Cerebellar nuclear complex (tissue), 1 donor: ENCODE measurements around the gene TBC1D7.

Experiments used
- DNase-seq, 2 experiments: peaks; one replicate each; lab custom pipeline; 2025; lab: John Stamatoyannopoulos, UW

The TBC1D7 gene

DNA sequence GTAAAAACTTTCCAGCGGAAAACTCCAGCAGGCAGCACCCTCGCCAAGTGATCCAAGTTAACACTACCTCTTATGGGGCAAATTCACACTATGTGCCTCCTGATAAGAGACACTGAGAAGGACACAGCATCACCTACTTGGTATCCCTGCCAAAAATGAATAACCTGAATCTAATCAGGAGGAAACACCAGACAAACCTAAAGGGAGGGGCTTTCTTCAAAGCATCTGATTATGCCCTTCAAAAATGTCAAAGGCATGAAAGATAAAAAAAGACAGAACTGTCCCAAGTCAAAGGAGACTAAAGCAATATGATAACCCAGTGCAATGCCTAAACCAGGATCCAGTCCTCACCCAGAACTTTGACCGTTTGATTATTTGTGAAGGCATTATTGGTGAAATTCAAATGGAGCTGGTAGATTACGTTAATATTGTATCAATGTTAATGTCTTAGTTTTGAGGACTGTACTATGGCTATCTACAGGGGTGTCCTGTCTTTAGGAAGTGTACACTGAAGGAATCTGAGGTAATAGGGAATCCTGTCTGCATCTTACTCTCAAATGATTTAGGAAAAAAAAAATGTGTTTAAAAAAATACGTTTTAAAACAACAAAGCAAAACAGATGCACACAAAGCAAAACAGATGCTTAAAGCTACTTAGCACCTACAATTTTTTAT, 8.3 kb downstream of the TBC1D7 start:
- DNase-seq, result no peak

DNA sequence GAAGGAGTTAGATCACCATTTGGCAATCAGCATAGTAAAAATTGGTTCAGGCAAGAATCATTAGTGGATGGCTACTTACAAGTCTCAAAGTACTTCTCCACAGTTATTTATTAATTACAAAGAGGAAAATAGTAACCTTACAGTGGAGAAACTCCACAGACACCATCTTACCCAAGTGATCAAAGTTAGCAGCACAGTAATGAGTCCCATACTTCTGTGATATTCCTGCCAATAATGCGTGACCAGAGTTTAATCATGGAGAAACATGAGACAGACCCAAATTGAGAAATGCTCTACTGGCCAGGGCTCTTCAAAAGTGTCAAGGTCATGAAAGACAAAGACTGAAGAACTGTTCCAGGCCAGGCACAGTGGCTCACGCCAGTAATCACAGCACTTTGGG, 9.5 kb downstream of the TBC1D7 start:
- DNase-seq, result no peak

DNA sequence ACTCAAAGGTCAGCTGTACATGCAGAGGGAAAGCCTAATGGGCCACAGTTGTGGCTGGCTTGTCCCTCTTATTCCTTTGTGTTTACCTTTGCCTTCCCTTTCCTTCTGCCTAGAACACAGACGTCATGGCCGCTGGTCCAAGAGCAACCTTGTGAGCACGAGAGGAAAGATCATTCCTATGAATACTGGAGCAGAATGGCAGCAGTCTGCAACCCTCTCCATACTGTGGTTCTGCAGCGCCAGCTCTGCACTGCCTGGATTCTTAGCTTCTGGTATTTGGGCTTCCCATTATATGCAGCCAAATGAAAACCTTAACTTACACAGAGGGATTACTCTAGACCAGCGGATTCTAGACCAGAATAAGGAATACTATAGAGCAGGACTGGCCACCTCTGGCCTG, 12.4 kb downstream of the TBC1D7 start:
- DNase-seq, result no peak

DNA sequence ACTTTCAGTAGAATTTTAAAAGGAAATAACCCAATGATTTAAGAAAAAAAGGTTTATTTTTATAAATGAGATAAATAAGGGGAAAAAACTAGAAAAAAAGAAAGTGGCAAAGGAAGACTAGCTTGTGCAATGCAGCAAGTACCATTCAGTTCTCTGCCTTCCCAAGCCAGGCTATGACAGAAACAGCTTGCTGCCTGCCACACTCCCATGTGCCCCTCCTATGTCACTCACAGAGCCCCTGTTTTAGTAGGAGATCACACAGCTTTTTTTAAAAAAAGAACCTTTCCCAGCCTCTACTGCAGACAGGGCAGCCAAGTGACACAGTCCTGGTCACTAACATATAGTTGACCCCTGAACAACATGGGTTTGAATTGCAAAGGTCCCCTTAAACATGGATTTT, 13.5 kb downstream of the TBC1D7 start:
- DNase-seq, result no peak

DNA sequence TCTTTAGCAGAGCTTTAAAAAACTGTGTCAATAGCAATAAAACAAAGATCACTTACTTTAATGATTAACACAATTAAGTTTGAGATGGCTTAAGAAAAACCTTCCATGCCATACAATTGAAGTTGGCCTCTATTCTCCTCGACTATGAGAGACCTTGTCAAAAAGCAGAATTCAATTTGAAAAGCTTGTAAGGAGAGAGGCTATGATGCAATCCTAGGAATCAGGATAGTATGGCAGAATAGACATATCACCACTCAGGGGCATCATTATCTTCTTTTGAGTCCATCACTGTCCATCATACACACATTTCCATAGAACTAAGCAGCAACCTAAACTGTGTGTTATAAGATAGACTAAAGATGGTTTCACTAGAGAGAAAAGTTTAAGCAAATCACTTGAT, 17.2 kb downstream of the TBC1D7 start:
- no peak for DNase-seq

DNA sequence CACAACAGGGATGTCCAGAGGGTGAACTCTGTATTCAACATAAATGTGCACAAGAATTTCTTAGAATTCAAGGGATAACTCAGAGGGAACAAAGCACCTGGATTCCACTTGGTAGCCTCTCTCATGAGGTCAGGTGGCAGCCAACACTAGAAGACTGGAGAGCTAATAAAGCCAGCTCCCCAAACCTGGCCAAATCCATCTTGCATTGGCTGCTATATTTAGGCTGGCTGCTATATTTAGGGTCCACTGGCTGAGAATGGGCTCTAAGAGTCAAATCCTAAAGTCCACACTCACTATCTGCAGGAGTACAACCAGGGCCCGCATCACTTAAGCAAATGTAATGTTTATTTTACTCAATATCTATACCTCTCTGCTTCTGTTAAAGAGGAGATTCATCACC, 20.0 kb downstream of the TBC1D7 start:
- DNase-seq, result no peak

DNA sequence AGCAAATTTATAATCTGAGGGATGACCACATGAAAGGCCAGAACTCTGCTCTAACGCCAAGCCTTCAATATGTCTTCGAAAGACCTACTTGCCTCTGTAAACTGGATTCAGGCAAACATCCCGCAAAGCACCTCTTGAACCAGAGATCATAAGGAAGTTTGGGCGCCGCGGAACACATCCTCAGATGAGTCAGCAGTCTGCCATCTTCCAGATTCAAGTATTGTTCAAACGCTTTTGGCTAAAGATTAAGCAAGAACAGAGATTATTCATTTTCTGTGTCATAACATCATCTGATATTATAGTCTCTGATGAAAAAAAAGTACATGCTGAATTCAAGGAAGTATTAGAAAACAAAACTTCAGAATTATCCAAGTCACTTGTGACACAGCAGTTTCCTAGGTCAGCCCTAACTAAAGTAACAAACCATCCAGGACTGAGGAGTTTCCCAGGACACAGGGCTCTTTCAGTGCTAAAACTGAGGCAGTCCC, 20.8 kb downstream of the TBC1D7 start:
- no peak for DNase-seq

DNA sequence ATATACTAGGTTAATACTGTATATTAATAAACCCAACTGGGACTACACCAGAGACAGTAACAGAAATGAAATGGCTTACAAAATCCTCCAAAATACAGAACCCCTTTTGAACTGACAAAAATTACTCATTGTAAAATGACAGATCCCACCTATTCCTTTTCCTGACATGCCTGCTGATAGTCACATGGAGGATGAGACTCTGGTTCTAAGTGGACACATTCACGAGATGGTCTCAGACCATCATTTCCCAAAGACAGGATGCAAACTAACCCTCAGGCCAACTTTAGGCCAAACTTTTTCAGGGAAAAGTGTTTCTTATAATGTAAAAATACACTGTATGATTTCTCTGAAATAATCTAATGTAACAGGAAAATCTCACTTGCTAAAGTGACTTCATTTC, 22.5 kb downstream of the TBC1D7 start:
- DNase-seq, result no peak

DNA sequence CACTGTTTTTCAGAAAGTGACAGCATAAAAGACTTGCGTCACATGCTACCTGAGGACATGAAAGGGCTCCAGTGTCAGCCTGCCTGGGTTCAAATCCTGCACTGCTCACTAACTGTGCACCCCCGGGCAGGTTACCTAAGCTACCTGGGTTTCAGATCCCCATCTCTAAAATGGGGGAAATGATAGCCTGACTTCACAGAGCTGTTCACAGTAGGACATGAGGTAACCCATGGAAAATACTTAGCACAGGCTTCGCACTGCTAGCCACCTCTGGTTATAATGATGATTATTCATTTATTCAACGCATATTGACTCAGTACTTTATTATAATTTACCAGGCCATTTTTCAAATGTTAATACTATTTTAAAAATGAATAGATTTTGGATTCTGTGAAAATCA, 23.0 kb downstream of the TBC1D7 start:
- DNase-seq, result no peak

DNA sequence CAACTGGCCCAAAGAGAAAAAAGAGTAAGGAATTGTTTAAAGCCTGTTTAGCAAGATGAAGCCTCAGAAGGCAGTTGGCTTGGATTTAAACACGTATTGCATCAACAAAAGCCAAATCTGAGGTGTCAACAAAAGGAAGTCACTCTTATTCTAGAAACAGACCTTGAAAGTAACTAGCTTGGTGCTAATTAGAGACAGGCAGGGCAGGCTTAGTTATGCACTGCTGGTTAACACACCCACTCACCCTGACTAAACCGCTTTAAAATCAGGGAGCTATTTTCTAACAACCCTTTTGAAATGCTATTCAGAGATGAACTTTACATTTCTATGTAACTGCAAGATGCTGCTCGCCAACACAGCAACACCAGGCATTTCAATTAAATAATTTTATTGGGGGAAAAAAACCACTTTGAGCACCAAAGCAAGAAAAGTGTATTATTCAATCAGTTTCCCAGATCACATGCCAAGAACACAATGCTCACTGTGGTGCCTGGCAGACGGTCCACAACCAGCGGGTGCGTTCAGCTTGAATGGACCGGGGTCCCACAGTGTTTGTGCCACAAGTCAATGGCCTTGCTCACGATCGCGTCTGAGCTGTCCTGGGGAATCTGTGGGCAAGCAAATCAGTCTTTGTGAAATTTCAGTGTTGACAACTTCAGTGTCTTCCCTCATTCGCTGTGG, 23.6 kb downstream of the TBC1D7 start:
- DNase-seq, result no peak

DNA sequence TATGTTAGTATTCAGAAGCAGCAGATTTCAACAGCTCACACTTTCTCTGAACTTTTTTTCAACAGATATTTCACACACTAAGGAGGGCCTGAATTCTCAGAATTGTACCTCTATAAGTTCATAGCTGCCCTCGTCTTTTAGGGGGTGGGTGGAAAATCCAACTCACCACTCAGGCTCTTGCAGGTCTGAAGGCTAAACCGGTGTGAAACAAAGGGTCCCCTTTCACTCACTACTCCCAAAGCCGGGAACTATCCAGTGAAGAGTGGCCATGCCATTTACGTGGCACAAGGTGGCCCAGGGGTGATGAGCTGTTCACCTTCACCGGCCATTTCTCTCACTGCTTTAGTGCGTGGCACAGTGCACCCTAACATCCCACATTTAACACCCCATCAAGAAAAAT, 24.2 kb downstream of the TBC1D7 start:
- DNase-seq, result no peak

DNA sequence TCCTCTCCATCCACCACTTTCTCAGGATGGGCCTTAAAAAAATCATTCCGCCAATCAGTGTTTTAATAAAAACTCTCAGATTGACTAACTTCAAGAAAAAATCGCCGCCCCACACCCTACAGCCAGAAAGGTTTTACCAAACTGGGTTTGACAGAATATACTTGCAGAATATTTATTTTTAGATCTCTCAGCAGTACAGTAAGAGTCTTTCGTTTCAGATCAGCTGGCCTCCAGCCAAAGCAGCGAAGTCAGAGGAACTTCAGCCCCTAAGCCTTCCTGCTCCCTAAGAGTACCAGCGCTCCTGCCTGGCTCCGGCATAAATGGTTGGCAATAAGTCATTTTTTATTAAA, 24.7 kb downstream of the TBC1D7 start:
- DNase-seq, result no peak

DNA sequence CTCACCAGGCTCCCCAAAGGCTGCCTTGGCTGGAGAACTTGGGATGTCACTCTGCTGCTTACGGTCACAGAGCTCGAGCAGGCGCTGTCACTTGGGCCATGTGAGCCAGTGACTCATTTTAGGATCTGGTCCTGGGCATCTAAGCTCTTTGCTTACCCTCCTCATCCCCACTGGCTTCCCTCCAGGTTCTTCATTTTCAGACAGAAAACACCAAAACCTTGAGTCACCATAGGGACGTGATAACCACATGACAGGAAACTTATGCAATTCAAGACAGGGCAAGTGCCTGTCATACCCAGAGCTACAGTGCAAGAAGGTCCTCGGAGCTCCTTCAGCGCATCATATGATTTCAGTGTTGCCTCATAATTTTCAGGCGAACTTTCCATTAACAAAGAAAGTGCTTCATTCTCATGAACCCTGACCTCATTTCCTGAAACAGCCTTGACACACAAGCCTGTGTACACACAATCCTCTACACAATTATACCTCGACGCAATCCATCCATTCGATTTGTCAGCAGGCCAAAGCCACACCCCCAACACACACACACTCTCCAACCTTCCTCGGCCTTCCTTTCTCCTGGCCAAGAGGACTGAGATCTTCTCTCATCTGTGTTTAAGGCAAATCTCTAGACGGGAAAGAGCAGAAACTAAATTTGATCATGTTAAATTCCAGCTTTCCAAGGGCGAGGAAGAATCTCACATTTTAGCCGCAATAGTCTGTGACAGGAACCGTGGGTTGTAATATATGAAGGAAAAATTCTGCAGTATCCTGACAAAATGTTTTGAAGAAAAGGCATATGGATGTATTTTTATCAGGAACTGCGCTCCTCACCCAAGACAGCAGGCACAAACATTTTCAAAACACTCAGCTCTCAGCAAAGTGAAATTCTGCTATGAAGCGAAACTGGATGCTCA, 25.3 kb downstream of the TBC1D7 start:
- DNase-seq, result no peak

DNA sequence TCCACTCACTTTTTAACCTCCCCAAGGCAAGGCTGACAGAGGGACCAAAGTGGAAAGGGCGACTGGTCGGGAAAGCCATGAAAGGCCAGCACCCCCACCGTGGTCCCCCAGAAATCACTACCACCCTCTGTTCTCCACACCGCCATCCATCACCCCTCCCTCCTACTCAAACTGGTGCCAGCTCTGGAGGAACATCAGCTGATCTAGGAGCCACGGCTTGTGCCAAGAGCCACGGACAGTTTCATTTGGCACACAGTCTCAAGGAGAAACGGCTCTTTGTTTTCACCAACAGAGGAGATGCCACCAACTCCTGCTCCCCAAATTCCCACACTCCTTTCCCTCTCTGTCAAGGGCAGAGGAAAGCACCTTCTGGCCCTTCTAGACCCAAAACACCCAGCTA, 26.0 kb downstream of the TBC1D7 start:
- no peak for DNase-seq

DNA sequence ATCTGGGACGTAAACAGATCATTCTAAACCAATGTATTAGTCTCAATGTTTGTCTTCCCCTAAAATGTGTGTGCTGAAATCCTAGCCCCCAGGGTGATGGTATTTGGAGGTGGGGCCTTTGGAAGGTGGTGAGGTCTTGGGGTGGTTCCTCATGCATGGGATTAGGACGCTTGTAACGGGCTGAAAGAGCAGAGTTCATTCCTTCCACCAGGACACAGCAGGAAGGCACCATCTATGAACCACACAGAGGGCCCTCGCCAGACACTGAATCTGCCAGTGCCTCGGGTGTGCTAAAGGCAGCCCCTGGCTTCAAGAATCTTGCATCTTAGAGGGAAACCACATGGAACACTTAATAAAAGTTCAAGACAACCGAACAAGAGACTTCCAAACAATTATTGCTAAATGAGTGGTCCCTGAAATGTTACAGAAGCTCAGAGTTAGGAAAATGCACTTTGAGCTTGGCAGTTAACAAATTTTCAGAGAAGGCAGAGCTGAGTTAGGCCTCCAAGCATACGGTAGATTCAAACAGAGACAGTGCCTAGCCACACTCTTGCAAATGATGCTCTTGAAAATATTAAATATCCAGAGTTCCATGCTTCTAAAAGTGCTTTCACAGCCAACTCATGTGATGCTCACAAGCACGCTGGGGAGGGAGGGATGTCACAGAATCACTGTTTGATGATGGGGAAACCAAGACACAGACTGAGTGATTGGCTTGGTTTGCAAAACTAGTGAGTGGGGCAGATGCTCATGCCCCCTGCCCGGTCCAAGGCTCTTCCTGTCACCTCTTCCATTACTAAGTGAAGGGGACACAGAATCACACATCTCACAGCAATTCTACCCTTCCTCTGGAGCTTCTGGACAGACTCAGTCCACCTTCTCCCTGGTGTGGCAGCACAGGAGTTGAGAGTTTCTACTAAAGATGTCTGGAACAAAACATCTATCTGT, 27.4 kb downstream of the TBC1D7 start:
- no peak for DNase-seq

DNA sequence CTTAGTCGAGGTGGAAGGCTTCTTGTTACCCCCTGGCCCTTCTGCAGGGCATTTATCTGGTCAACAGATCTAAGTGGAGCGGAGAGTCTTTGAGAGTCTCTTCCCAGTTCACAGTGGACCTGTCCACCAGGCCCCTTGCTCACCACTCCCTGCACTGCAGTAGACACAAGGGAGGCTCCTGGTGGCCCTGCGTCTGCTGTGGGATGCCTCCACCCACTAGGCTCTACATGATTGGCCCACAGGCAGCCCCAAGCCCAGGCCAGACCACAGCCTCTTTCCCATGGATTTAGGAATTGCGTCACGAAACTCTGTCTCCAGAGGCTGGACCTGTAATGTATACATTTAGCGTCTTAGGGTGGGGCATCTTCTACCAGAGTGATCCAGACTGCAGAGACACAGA, 28.4 kb downstream of the TBC1D7 start:
- no peak for DNase-seq

DNA sequence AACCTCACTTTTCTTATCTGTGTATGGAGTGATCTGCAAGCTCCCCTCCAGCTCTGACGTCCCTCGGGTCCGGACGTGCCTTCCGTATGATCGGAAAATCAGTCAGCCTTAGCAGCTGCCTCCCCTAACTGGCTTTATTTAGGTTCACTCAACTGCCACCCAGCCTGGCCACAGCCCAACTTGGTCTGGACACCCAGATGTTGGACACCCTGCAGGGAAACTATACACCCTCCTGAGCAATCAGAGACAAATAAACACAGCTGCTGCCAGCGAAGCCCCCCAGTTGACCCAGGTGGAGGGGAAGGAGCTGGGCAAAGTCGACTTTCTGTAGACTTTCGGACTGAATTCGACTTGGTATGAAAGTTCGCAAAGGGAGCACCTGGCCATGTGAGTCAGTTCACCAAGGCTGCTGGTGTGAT, 28.9 kb downstream of the TBC1D7 start:
- DNase-seq, result no peak

DNA sequence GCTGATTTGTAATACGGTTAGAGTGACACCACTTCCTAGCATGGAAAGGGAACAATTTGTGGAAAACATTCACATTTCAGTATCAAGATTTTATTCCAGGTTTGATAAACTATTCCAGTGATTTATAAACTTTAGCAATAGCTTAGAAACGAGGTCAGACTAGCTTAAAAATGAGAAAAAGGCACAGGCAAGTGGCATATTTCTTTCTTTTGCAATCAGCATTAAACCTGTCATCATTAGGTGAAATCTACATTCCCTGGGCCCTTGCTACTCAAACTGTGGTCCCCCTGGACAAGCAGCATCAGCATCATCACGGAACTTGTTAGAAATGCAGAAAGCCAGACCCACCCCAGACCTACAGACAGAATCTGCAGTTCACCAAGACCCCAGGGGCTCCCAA, 29.9 kb downstream of the TBC1D7 start:
- DNase-seq, result no peak

DNA sequence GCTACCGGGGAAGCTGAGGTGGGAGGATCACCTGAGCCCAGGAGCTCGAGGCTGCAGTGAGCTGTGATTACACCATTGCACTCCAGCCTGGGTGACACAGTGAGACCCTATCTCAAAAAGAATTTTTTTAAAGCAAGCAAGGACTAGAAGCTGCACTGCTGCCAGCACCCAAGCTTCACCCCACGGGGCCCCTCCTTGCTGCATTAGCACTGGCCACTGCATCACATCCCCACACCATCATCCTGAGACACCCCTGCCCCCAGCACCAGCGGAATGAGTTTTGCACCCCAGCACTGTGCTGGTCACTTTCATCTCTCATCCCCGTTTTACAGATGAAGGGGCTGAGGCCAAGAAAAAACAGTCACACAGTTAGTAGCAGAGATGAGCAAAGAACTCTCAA, 30.9 kb downstream of the TBC1D7 start:
- no peak for DNase-seq

DNA sequence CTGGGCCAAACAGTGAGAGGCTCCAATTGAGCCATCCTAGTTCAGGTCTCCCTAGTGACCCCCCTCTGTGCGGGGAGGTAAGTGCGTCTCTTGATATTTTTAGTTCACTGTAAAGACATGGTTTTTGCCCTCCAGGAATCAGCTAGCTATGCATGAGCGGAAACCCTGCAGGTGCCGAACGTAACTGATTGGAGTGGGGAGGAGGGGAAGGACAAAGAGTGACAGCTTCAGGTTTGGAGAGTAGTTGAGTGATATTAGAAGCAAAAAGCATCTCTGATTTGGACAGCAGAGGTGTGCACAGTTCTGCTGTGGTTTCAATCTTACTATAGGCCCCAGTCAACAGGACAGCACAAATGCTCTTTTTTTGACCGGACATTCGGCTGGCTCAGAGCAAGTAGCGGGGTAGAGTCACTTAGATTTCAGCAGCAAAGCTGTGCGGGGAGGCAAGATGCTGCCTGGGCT, 31.8 kb downstream of the TBC1D7 start:
- no peak for DNase-seq

DNA sequence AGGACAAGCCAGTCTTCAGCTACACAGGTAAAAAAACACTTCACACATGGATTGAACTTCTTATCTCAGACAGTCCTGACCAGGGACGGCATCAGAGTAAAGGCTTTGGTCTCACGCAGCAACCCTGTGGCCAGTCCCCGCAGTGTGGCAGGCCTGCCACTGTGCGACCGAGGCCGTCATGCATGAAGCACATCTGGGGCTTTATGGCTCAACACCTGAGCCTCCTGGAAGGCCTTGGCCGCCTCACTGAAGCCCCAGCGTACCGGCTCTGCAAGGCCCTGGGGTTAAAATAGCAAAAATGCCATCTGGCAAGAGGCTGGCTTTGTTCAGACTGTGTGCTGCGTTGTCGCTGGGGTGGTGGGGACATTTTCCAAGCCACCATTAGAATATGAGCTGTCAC, 32.8 kb downstream of the TBC1D7 start:
- no peak for DNase-seq
